NT2/D1 (cell line): ENCODE results near the gene MALL.
"Not testable (repeated sequence)": the region's sequence is repeated elsewhere in the genome, so short reads cannot be mapped to it uniquely, and the experiment has no call there.

ENCODE experiments used
- SUZ12 ChIP-seq: IDR thresholded peaks from 2 replicates; pipeline ENCODE4 v1.6.1; 2011; ENCODE audit not compliant: insufficient read length, insufficient read depth; ENCODE audit errors: extremely low read depth
- YY1 ChIP-seq: IDR thresholded peaks from 2 replicates; pipeline ENCODE4 v1.6.1; 2011; ENCODE audit not compliant: insufficient read length, insufficient read depth
- ZNF274 ChIP-seq: IDR thresholded peaks from 2 replicates; pipeline ENCODE4 v1.6.1; 2011; ENCODE audit warnings: mild to moderate bottlenecking, low read depth, low read length

DNA sequence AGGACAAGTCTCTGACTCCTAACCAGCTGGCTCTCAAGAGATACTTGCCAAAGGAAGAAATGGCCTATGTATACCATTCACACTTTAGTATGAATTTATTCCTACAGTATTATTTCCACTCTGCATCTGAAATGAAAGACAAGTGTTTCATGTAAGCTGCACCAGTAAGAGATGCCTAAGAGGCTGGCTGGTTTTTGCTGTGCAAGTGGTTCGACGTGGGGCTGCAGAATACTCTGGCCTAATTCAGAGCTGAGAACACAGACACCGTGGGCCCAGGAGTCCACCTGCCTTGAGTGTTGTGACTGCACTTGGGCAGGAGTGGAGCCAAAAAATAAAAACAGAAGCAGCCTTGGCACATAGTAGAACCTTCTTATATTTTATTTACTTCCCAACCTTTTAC, 47.5 kb downstream of the MALL start:
- TF ChIP-seq ZNF274, SUZ12, YY1: not testable (repeated sequence)
